Sigmoid colon (tissue), 7 donors: ENCODE results near the gene CNKSR3. TPM values are rescaled to one million over a fixed set of nuclear protein-coding genes. Genes with fewer than 3 reads are reported as not detected.

Source experiments
- DNase-seq: peaks from one replicate; pipeline ENCODE4 v3.0.0-alpha.2; 2019
- H3K27ac ChIP-seq, 4 donors: fragments of 200-600 bp; sonication (generic); one replicate each; pipeline ENCODE4 v1.5.1; 2016 to 2019; ENCODE audit warnings: mild to moderate bottlenecking in 1 of 4
- H3K27me3 ChIP-seq, 3 donors: fragments of 200-600 bp; sonication (generic); one replicate each; pipeline ENCODE4 v1.5.1; 2019; ENCODE audit warnings: mild to moderate bottlenecking in 1 of 3
- H3K36me3 ChIP-seq, 4 donors: fragments of 200-600 bp; sonication (generic); one replicate each; pipeline ENCODE4 v1.5.1; 2016 to 2019
- H3K4me1 ChIP-seq, 4 donors: fragments of 200-600 bp; sonication (generic); one replicate each; pipeline ENCODE4 v1.5.1; 2017 to 2019
- H3K4me3 ChIP-seq, 4 donors: fragments of 200-600 bp; sonication (generic); one replicate each; pipeline ENCODE4 v1.5.1; 2017 to 2019; ENCODE audit warnings: mild to moderate bottlenecking in 2 of 4, moderate library complexity in 1 of 4
- H3K9me3 ChIP-seq, 4 donors: fragments of 200-600 bp in 3 of 4; sonication (generic) in 3 of 4; one replicate each; pipeline versions ENCODE4 v1.5.1 to v1.6.1; 2013 to 2019
- EP300 ChIP-seq, 4 donors: sonication (generic); formaldehyde crosslinking; IDR thresholded peaks; one replicate each; pipeline ENCODE4 v1.6.1; 2017; ENCODE audit warnings: antibody characterized with exemption in 4 of 4
- POLR2A ChIP-seq, 2 donors: fragments of 450-650 bp; IDR thresholded peaks; one replicate each; pipeline ENCODE4 v1.6.1; 2016; ENCODE audit warnings: antibody characterized with exemption in 2 of 2, mild to moderate bottlenecking in 2 of 2, moderate library complexity in 2 of 2
- POLR2AphosphoS5 ChIP-seq, 4 donors: sonication (generic); formaldehyde crosslinking; IDR thresholded peaks; one replicate each; pipeline ENCODE4 v1.6.1; 2017; ENCODE audit warnings: antibody characterized with exemption in 4 of 4
- WGBS, 2 donors: extraction: QIAGEN DNeasy Blood & Tissue Kit; methylation state at CpG; one replicate each; pipeline ENCODE4 v1.1.7; 2013; 5-methylcytosine and 5-hydroxymethylcytosine counted together
- intact Hi-C: fragments of 100-400 bp; cut with DNase I; formaldehyde crosslinking; loops from one replicate; pipeline ENCODE4 v1.15.1; 2023
- polyA plus RNA-seq, 3 donors: library from polyadenylated mRNA; stranded (reverse); fragments of 200-250 nt; gene quantifications; one replicate each; pipeline ENCODE4 v1.2.3, GENCODE V29; 2013
- total RNA-seq, 4 donors: library from RNA; depleted of rRNA; stranded (reverse); fragments of >200 nt; gene quantifications; one replicate each; pipeline ENCODE4 v1.1.0, GENCODE V29; 2016
- TF ChIP-seq, protein P1 (sequence below), 4 experiments: fragments of 450-650 bp in 3 of 4; fragments of 200-600 bp in 1 of 4; IDR thresholded peaks; one replicate each; pipeline ENCODE4 v1.5.1; 2016 to 2019; ENCODE audit warnings: antibody characterized with exemption in 4 of 4, mild to moderate bottlenecking in 3 of 4, moderate library complexity in 2 of 4
- donor health status: healthy with polysubstance abuse.
- donor health status: Bipolar disorder and iron deficiency.
- donor health status: healthy.

CNKSR3 gene
- total and polyA plus RNA-seq, 7 donors: 6.0 to 17.4 (median 15.3) TPM

DNA sequence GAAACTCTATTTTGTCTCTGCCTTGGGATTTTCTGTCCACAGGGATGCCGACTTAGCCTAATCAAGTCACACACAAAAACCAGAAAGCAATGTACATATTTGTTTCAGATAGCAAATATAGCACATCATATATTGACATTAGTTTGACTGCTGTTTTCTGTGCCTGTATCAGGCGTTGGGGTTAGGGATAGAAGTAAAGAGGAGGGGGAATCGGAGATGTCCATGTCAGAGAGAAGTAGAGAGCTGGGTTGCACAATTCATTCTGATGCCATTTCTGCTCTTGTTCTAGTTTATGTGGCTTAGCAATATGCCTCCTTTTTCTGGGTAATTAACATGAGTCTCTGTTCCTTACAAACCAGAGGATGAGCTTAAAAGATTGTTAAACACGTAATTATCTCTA lies 139.2 kb downstream of the CNKSR3 start:
- WGBS, 2 donors: 80 to 85% methylated on average over 4 of the region's 4 CpGs
- intact Hi-C loops: loop anchor here (10.0 kb wide), 1 partner anchor 216 kb away; no protein-coding TSS in a partner anchor
- TF ChIP-seq, protein P1, sequence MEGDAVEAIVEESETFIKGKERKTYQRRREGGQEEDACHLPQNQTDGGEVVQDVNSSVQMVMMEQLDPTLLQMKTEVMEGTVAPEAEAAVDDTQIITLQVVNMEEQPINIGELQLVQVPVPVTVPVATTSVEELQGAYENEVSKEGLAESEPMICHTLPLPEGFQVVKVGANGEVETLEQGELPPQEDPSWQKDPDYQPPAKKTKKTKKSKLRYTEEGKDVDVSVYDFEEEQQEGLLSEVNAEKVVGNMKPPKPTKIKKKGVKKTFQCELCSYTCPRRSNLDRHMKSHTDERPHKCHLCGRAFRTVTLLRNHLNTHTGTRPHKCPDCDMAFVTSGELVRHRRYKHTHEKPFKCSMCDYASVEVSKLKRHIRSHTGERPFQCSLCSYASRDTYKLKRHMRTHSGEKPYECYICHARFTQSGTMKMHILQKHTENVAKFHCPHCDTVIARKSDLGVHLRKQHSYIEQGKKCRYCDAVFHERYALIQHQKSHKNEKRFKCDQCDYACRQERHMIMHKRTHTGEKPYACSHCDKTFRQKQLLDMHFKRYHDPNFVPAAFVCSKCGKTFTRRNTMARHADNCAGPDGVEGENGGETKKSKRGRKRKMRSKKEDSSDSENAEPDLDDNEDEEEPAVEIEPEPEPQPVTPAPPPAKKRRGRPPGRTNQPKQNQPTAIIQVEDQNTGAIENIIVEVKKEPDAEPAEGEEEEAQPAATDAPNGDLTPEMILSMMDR (IDR thresholded peaks at IDR 0.05): no peak
- TF ChIP-seq POLR2AphosphoS5 (IDR thresholded peaks at IDR 0.05): no peak
- H3K36me3 ChIP-seq: no peaks in the 10 kb centered on the region
- H3K4me3 ChIP-seq: no peak overlapping the region
- no peak overlapping the region for H3K27ac ChIP-seq
- no peaks in the 10 kb centered on the region for H3K27me3 ChIP-seq
- no peak for DNase-seq
- H3K4me1 ChIP-seq: no peaks in the 10 kb centered on the region
- no peaks in the 10 kb centered on the region for H3K9me3 ChIP-seq

DNA sequence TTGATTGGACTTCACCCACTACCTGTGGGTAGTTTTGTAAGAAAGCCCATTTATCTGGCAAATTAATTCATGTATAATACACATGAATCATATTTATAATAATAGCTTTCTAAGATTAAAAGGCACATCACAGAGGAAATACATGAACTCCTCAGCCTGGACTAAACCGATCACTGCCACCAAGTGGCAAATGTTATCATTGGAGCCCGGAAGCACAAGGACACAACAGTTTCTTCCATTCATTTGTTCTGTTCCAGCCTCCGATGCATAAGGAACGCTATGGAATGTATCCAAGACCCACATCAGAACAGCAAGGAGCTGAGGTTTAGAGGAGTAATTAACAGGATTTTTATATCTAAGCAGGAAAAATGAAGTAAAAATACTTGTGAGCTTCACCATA lies 139.9 kb downstream of the CNKSR3 start:
- TF ChIP-seq EP300 (IDR thresholded peaks at IDR 0.05): no peak
- no peak for TF ChIP-seq POLR2A (IDR thresholded peaks at IDR 0.05)
- TF ChIP-seq, protein P1 (IDR thresholded peaks at IDR 0.05): peak in 1 of 4 experiments; percentile 9
- TF ChIP-seq POLR2AphosphoS5 (IDR thresholded peaks at IDR 0.05): no peak
- no peak overlapping the region for H3K27ac ChIP-seq
- intact Hi-C loops: loop anchor here (10.0 kb wide), 1 partner anchor 216 kb away; no protein-coding TSS in a partner anchor
- no peaks in the 10 kb centered on the region for H3K4me1 ChIP-seq
- no peak overlapping the region for H3K4me3 ChIP-seq
- H3K9me3 ChIP-seq: no peaks in the 10 kb centered on the region
- no peak for DNase-seq
- 6 to 15% methylated on average over 4 of the region's 4 CpGs for WGBS, 2 donors
- H3K27me3 ChIP-seq: no peaks in the 10 kb centered on the region
- no peaks in the 10 kb centered on the region for H3K36me3 ChIP-seq

DNA sequence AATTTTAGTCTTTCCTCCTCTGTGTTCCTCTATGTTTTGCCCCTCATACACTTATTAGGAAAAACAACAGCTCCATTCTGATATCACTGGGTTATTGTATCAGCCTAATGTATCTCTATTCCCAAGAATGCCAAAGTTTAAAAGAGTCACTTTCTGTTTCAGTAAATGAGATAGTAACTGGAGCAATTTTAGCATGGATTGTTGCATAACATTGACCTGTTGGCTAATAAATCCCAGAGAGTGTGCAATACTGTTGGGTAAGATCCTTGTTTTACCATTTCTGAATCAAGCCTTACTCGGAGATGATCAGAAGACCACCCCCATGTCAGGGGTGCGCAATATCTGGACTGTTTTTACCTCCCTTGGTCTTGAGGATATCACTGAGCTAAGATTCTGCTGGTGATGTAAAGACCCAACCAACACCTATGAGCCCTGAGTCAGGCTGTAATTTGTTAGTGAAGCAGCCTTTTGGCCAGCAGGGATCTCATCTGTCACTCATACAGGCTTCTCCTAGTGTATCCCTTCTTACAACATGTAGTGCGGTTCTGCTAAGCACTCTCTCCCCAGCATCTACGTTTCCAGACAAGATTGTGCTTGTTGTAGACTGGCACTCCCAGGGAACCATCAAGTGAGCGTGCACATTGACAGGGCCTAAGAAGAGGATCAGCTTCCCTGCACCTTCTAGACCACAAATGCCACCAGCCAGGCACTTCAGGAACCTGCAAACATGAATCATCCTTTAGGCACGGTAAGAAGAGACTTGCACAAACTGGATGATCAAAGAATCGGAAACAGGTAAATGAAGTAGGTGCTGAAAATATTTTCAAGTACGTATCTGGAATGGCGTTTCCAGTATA lies 142.4 kb downstream of the CNKSR3 start:
- Histone ChIP-seq H3K4me3 (no peak overlapping the region), H3K27me3 (no peaks in the 10 kb centered on the region), H3K36me3 (no peaks in the 10 kb centered on the region), H3K9me3 (no peaks in the 10 kb centered on the region), H3K4me1 (no peaks in the 10 kb centered on the region), H3K27ac (no peak overlapping the region)
- intact Hi-C loops: no loop called here
- DNase-seq: no peak
- 75 to 86% methylated on average over 9 of the region's 9 CpGs for WGBS, 2 donors
- TF ChIP-seq EP300 (IDR thresholded peaks at IDR 0.05) (no peak), POLR2A (IDR thresholded peaks at IDR 0.05) (no peak), POLR2AphosphoS5 (IDR thresholded peaks at IDR 0.05) (no peak)
- TF ChIP-seq, protein P1 (IDR thresholded peaks at IDR 0.05): no peak

DNA sequence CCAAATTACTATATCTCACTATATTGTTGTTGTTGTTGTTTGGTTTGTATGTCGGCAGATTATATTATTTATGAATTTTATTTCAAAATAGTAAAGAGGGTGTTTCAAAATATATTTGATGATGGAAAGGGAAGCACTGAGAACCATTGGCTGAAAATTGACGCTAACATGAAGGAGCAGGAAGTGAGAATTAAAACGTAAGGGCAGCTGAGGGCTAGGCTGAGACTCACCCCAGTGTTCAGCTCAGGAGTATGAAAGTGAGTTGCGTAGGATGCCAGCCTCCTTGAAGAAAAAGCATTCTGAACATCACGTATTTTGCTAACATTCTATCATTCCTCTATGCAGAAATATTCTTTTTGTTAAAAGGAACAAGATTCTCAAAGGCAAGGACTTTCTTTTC lies 143.1 kb downstream of the CNKSR3 start:
- 85 to 90% methylated on average over 5 of the region's 5 CpGs for WGBS, 2 donors
- H3K27me3 ChIP-seq: no peaks in the 10 kb centered on the region
- DNase-seq: no peak
- no peaks in the 10 kb centered on the region for H3K36me3 ChIP-seq
- no peaks in the 10 kb centered on the region for H3K9me3 ChIP-seq
- H3K4me3 ChIP-seq: no peak overlapping the region
- intact Hi-C loops: no loop called here
- H3K27ac ChIP-seq: no peak overlapping the region
- TF ChIP-seq, protein P1 (IDR thresholded peaks at IDR 0.05): no peak
- no peak for TF ChIP-seq POLR2AphosphoS5 (IDR thresholded peaks at IDR 0.05)
- no peak for TF ChIP-seq EP300 (IDR thresholded peaks at IDR 0.05)
- TF ChIP-seq POLR2A (IDR thresholded peaks at IDR 0.05): no peak
- H3K4me1 ChIP-seq: no peaks in the 10 kb centered on the region
